ENCODE data around the gene APOLD1. TPM values are rescaled to one million over a fixed set of nuclear protein-coding genes. Genes with fewer than 3 reads are reported as not detected.
"Not testable (repeated sequence)": the region's sequence is repeated elsewhere in the genome, so short reads cannot be mapped to it uniquely, and the experiment has no call there.

APOLD1 gene
- total RNA-seq, 1 donor from 2014 or later: 10.5 TPM

GRCh38 chr12:12797794-12798152 lies 12.3 kb downstream of the APOLD1 start:
- Mint-ChIP-seq H3K27ac (ENCODE audit: unreplicated experiment) (no peak overlapping the region), H3K4me3 (ENCODE audit: unreplicated experiment) (no peak overlapping the region), H3K4me1 (ENCODE audit: unreplicated experiment) (peaks cover 12% of the 10 kb centered on the region), H3K27me3 (ENCODE audit: unreplicated experiment) (no peaks in the 10 kb centered on the region), H3K9me3 (ENCODE audit: unreplicated experiment) (no peaks in the 10 kb centered on the region), H3K36me3 (ENCODE audit: unreplicated experiment) (no peaks in the 10 kb centered on the region)
- no peak for DNase-seq (ENCODE audit: extremely low spot score, unreplicated experiment)
- no peak for TF ChIP-seq CTCF (IDR thresholded peaks at IDR 0.05)

GRCh38 chr12:12798480-12798879 lies 13.0 kb downstream of the APOLD1 start:
- Mint-ChIP-seq H3K27me3 (ENCODE audit: unreplicated experiment) (no peaks in the 10 kb centered on the region), H3K4me1 (ENCODE audit: unreplicated experiment) (peaks cover 18% of the 10 kb centered on the region), H3K9me3 (ENCODE audit: unreplicated experiment) (no peaks in the 10 kb centered on the region), H3K36me3 (ENCODE audit: unreplicated experiment) (no peaks in the 10 kb centered on the region), H3K27ac (ENCODE audit: unreplicated experiment) (no peak overlapping the region), H3K4me3 (ENCODE audit: unreplicated experiment) (no peak overlapping the region)
- no peak for TF ChIP-seq CTCF (IDR thresholded peaks at IDR 0.05)
- no peak for DNase-seq (ENCODE audit: extremely low spot score, unreplicated experiment)

- Mint-ChIP-seq H3K27me3 (ENCODE audit: unreplicated experiment) (no peaks in the 10 kb centered on the region), H3K4me1 (ENCODE audit: unreplicated experiment) (peaks cover 26% of the 10 kb centered on the region), H3K9me3 (ENCODE audit: unreplicated experiment) (no peaks in the 10 kb centered on the region), H3K36me3 (ENCODE audit: unreplicated experiment) (no peaks in the 10 kb centered on the region), H3K4me3 (ENCODE audit: unreplicated experiment) (no peak overlapping the region), H3K27ac (ENCODE audit: unreplicated experiment) (no peak overlapping the region)
- TF ChIP-seq CTCF (IDR thresholded peaks at IDR 0.05): no peak
- DNase-seq (ENCODE audit: extremely low spot score, unreplicated experiment): no peak
These were observed 13.9 kb downstream of the APOLD1 start for GRCh38 chr12:12799163-12799920.

GRCh38 chr12:12800406-12801180 lies 15.1 kb downstream of the APOLD1 start:
- H3K27ac Mint-ChIP-seq (ENCODE audit: unreplicated experiment): no peak overlapping the region
- no peak for TF ChIP-seq CTCF (IDR thresholded peaks at IDR 0.05)
- no peaks in the 10 kb centered on the region for H3K36me3 Mint-ChIP-seq (ENCODE audit: unreplicated experiment)
- H3K27me3 Mint-ChIP-seq (ENCODE audit: unreplicated experiment): no peaks in the 10 kb centered on the region
- H3K4me1 Mint-ChIP-seq (ENCODE audit: unreplicated experiment): peaks cover 33% of the 10 kb centered on the region
- no peak overlapping the region for H3K4me3 Mint-ChIP-seq (ENCODE audit: unreplicated experiment)
- DNase-seq (ENCODE audit: extremely low spot score, unreplicated experiment): no peak
- no peaks in the 10 kb centered on the region for H3K9me3 Mint-ChIP-seq (ENCODE audit: unreplicated experiment)

- peaks cover 33% of the 10 kb centered on the region for H3K4me1 Mint-ChIP-seq (ENCODE audit: unreplicated experiment)
- H3K27me3 Mint-ChIP-seq (ENCODE audit: unreplicated experiment); H3K9me3 Mint-ChIP-seq (ENCODE audit: unreplicated experiment); H3K4me3 Mint-ChIP-seq (ENCODE audit: unreplicated experiment); H3K36me3 Mint-ChIP-seq (ENCODE audit: unreplicated experiment); DNase-seq (ENCODE audit: extremely low spot score, unreplicated experiment): not testable (repeated sequence)
- H3K27ac Mint-ChIP-seq (ENCODE audit: unreplicated experiment): peak overlapping the region; percentile 36
These were observed 16.2 kb downstream of the APOLD1 start for GRCh38 chr12:12801656-12802055.

All from osteocyte (in vitro differentiated cells).